Nephron (organoid): Measurements from ENCODE around the gene KAT2A.

Experiments
- H3K27ac Mint-ChIP-seq, 3 experiments: 2 replicates each; pipeline ENCODE4 v1.8.0; 2020; ENCODE audit warnings: mixed read lengths in 3 of 3, mild to moderate bottlenecking in 2 of 3, moderate library complexity in 1 of 3
- H3K27me3 Mint-ChIP-seq: 2 replicates; pipeline ENCODE4 v1.8.0; 2021; ENCODE audit warnings: low read depth, mild to moderate bottlenecking, moderate library complexity, mixed read lengths
- H3K36me3 Mint-ChIP-seq: 2 replicates; pipeline ENCODE4 v1.8.0; 2020; ENCODE audit warnings: low read depth, mixed read lengths
- H3K4me1 Mint-ChIP-seq: 2 replicates; pipeline ENCODE4 v1.8.0; 2020; ENCODE audit warnings: mixed read lengths
- H3K4me3 Mint-ChIP-seq, 3 experiments: 2 replicates each; pipeline ENCODE4 v1.8.0; 2020; ENCODE audit warnings: mild to moderate bottlenecking in 3 of 3, mixed read lengths in 3 of 3, moderate library complexity in 2 of 3
- H3K9me3 Mint-ChIP-seq: 2 replicates; pipeline ENCODE4 v1.8.0; 2020; ENCODE audit warnings: mixed read lengths
- TF ChIP-seq, protein P1 (sequence below), 3 experiments: fragments of 200-600 bp; sonication (generic); IDR thresholded peaks; one replicate each; pipeline ENCODE4 v1.5.0; 2021; ENCODE audit warnings: antibody characterized with exemption in 3 of 3; ENCODE audit not compliant: unreplicated experiment in 3 of 3

Gene KAT2A

DNA sequence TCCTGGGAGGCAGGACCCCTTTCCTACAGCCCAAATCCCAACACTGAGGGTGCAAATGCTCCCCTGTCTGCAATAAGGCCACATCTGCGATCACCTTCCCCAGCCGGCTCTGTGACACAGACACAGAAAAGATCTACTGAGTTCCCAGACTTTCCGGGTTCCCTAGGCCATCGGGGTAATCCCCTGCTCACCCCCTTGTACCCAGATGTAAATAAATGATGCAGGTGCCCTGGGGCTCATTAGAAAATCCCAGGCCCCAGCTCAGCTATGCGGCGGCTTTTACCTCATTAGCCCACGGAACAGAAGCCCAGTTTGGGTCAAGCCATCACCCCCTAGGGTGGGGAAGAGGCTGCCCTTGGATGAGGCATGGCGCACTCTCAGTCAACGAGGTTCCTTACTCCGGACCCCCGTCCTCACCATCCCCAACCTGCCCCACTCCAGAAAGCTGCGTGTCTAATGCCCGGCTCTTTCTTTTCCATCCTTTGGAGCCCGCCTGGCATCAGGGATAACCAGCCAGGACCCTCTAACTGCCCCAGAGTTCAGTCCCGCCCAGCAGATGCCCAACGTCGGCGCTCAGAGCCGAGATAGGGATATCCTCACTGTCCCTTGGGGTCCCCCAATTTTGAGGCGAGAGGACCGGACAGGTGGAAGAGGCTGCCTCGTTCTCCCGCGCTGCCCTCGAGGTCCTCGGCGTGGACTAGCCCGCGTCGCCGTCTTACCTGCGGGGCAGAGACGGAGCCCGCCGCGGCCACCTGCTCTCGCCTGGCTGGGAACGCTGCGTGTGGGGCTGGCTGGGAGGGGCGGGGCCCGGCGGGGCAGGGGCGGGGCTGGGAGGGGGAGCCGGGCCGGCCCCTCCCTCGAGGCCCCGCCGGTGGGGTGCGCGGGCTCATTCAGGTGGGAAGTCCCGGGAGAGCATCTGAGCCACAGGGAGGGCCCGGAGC is 23.2 kb downstream of the KAT2A start, which contains the start of gene ZNF385C:
TSS of gene ZNF385C (minus strand) at position 783 of the 941 bp plus-strand sequence. CDS start 35,417 bp downstream, outside the sequence.
- Mint-ChIP-seq H3K36me3 (no peaks in the 10 kb centered on the region), H3K9me3 (no peaks in the 10 kb centered on the region), H3K4me1 (peaks cover 19% of the 10 kb centered on the region), H3K27ac (peak within 1 kb of the TSS in 1 of 3 experiments; percentile 66), H3K27me3 (peaks cover 52% of the 10 kb centered on the region), H3K4me3 (peak within 1 kb of the TSS; percentile 23 to 76 (median 66))
- TF ChIP-seq, protein P1, sequence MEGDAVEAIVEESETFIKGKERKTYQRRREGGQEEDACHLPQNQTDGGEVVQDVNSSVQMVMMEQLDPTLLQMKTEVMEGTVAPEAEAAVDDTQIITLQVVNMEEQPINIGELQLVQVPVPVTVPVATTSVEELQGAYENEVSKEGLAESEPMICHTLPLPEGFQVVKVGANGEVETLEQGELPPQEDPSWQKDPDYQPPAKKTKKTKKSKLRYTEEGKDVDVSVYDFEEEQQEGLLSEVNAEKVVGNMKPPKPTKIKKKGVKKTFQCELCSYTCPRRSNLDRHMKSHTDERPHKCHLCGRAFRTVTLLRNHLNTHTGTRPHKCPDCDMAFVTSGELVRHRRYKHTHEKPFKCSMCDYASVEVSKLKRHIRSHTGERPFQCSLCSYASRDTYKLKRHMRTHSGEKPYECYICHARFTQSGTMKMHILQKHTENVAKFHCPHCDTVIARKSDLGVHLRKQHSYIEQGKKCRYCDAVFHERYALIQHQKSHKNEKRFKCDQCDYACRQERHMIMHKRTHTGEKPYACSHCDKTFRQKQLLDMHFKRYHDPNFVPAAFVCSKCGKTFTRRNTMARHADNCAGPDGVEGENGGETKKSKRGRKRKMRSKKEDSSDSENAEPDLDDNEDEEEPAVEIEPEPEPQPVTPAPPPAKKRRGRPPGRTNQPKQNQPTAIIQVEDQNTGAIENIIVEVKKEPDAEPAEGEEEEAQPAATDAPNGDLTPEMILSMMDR (IDR thresholded peaks at IDR 0.05; ENCODE audit: unreplicated experiment in 3 of 3): no peak

DNA sequence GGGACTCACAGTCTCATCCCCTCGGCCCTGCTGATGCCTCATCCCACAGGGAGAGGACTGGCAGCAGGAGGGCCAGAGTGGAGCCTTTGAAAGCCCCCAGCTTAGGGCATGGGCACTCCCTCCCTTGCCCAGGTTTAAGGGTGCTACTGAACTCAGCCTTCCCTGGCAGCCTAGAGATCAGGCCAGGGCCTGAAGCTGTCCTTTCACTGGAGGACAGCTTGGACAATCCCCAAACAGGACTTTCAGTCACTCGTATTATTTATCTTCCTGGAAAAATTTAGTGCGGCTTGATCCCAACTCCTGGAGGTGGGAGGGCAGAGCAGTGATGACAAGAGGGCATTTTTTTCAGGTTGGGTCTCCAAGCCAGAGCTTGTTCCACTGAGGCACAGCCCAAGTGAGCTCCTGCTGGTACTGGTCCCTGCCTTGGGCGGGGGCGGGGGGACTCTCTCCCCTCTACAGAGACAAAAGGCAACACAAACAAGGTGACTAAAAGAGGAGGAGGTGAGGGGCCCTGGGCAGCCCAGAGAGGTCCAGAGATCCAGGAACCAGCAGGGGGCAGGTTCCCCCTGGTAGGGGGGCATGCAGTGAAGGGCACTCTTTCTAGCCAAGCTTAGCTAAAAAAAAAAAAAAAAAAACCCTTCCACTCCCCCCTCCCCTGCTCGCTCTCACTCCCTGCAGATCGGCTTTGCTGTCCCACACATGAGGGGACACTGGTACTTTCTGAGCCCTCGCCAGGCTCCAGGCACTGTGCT is 24.6 kb downstream of the KAT2A start:
- Mint-ChIP-seq H3K4me3 (peak overlapping the region in 1 of 3 experiments; percentile 76), H3K27ac (no peak overlapping the region), H3K36me3 (no peaks in the 10 kb centered on the region), H3K27me3 (peaks cover 47% of the 10 kb centered on the region), H3K9me3 (no peaks in the 10 kb centered on the region), H3K4me1 (peaks cover 22% of the 10 kb centered on the region)
- TF ChIP-seq, protein P1 (IDR thresholded peaks at IDR 0.05; ENCODE audit: unreplicated experiment in 3 of 3): no peak

DNA sequence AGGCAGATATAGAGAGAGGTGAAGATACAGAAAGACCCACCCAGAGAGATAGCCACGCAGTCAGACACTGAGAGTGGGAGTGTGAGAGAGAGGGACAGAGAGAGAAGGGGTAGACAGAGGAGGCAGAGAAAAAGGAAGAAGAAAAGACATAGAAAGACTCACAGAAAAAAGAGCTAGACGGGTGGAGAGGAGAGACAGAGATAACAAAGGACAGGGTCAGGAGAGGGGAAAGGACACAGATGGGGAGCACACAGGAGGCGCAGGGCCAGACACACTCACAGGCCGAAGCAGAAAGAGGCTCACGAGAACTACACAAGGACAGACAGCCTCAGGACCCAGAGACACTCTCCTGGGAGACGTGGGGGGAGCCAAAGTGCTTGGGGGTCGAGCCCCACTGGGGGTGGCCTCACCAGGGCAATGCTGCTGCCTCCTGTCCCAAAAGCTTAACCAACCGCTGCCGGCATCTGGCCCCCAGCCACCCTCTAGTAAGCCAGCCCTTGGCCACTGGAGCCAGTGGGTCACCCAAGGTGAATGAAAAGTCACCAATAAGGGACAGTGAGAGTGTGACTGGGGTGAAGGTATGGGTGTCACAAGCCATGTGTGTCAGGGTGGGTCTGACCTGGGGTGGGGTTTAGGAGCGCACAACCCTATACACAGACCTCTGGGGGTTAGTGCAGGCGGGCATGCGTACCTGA is 26.6 kb downstream of the KAT2A start:
- Mint-ChIP-seq H3K36me3 (no peaks in the 10 kb centered on the region), H3K4me1 (peaks cover 32% of the 10 kb centered on the region), H3K4me3 (peak overlapping the region in 1 of 3 experiments; percentile 1), H3K27ac (no peak overlapping the region), H3K9me3 (no peaks in the 10 kb centered on the region), H3K27me3 (peaks cover 43% of the 10 kb centered on the region)
- TF ChIP-seq, protein P1 (IDR thresholded peaks at IDR 0.05; ENCODE audit: unreplicated experiment in 3 of 3): no peak

DNA sequence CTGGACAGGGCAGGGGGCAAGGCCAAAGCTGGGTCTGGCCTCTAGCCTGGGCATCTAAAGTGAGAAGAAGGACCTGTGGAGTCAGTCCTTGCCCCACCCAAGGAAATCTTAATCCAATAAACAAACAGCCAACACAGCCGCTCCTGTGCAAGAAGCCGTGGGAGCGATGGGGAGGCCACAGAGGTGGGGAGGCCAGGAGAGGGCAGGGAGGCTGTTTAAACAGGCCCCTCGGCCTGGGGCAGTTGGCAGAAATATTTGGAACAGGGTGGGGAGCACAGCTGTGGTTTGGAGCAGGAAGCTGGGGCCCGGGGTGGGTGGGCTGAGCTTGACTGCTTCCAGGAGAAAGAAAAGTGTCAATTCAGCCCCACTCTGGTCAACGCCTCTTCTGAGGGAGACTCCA is 28.2 kb downstream of the KAT2A start:
- no peak overlapping the region for H3K4me3 Mint-ChIP-seq
- H3K27me3 Mint-ChIP-seq: peaks cover 29% of the 10 kb centered on the region
- no peaks in the 10 kb centered on the region for H3K36me3 Mint-ChIP-seq
- no peak overlapping the region for H3K27ac Mint-ChIP-seq
- peaks cover 31% of the 10 kb centered on the region for H3K4me1 Mint-ChIP-seq
- TF ChIP-seq, protein P1 (IDR thresholded peaks at IDR 0.05; ENCODE audit: unreplicated experiment in 3 of 3): no peak
- no peaks in the 10 kb centered on the region for H3K9me3 Mint-ChIP-seq

DNA sequence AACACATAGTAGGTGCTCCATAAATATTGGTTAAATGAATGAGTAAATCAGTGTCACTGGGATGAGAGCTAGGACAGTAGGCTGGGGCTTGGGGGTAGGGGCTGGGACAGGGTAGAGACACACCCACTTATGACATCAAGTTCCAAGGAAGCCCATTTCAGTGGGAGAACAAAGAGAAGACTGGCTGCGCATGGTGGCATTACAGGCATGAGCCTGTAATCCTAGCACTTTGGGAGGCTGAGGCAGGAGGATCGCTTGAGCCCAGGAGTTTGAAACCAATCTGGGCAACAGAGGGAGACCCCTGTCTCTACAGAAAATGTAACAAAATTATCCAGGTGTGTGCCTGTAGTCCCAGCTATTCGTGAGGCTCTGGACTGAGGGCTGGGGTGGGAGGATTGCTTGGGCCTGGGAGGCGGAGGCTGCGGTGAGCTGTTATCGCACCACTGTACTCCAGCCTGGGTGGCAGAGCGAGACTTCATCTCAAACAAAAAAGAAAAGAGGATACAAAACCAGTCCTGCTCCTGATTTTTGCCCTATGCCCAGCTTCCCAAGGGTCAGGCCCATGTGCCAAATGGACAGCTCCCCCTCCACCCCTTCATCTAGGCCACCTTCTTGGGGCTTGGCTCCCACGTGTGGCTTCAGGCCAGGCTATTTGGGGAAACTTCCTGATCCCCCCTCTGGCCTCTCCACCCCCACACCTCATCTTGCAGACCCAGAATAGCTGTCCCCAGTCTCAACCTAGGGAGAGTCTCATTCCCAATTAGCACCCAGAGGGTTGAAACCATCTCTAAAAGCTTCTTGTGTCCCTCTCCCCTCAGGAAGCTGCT is 30.0 kb downstream of the KAT2A start:
- Mint-ChIP-seq H3K27me3 (peaks cover 11% of the 10 kb centered on the region), H3K9me3 (no peaks in the 10 kb centered on the region), H3K36me3 (no peaks in the 10 kb centered on the region), H3K4me1 (peaks cover 34% of the 10 kb centered on the region), H3K4me3 (peak overlapping the region in 1 of 3 experiments; percentile 14), H3K27ac (no peak overlapping the region)
- TF ChIP-seq, protein P1 (IDR thresholded peaks at IDR 0.05; ENCODE audit: unreplicated experiment in 3 of 3): no peak
